Measurements from ENCODE around the gene SPRR5. TPM values are rescaled to one million over a fixed set of nuclear protein-coding genes. Genes with fewer than 3 reads are reported as not detected.

The SPRR5 gene
- total RNA-seq, 1 donor from 2014 or later: not detected

DNA sequence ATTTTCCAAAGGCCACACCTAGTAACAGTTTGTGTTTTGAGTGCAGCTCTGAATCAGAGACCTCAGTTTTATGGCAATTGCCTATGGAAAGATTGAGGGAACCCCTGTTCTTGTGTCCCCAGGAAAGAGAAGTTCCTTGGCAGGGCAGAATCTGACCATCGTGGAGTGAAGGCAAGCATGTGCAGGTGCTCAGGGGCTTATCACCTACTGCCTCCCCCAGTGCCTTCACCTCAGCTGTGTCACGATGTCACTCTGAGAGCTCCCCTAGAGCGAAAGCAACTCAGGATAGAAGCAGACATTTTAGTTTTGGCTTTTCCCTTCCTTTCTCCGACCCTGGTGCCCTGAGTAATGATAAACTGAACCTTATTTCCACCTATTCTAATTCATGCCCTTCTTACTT lies 35.1 kb downstream of the SPRR5 start:
- Histone ChIP-seq H3K4me3 (no peak overlapping the region), H3K36me3 (no peaks in the 10 kb centered on the region), H3K4me1 (no peaks in the 10 kb centered on the region), H3K9me3 (no peaks in the 10 kb centered on the region), H3K27ac (no peak overlapping the region), H3K27me3 (no peaks in the 10 kb centered on the region)
- intact Hi-C loops (cut with DNase I): no loop called here
- DNase-seq (ENCODE audit: low spot score in 2 of 2): no peak
- TF ChIP-seq, protein P1, sequence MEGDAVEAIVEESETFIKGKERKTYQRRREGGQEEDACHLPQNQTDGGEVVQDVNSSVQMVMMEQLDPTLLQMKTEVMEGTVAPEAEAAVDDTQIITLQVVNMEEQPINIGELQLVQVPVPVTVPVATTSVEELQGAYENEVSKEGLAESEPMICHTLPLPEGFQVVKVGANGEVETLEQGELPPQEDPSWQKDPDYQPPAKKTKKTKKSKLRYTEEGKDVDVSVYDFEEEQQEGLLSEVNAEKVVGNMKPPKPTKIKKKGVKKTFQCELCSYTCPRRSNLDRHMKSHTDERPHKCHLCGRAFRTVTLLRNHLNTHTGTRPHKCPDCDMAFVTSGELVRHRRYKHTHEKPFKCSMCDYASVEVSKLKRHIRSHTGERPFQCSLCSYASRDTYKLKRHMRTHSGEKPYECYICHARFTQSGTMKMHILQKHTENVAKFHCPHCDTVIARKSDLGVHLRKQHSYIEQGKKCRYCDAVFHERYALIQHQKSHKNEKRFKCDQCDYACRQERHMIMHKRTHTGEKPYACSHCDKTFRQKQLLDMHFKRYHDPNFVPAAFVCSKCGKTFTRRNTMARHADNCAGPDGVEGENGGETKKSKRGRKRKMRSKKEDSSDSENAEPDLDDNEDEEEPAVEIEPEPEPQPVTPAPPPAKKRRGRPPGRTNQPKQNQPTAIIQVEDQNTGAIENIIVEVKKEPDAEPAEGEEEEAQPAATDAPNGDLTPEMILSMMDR (IDR thresholded peaks at IDR 0.05): no peak

DNA sequence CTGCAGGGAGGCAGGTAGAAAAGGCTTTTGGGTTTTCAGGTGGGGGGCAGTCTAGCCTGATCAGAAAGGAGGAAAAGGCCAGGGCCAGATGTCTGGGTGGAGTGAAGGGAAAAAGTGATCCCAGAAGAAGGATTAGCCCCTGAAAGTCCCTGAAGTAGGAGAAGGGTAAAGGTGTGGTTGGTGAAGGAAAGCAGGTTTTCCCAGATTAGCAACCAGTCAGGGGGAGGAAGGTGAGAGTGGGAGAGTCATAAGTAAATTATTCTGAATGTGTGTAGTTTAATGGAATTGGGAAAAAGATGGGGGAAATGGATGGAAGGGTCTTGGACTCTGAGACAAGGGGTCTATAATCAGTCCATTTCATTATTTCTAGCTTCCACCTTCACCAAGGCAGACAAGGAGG lies 36.2 kb downstream of the SPRR5 start:
- Histone ChIP-seq H3K9me3 (no peaks in the 10 kb centered on the region), H3K27ac (no peak overlapping the region), H3K27me3 (no peaks in the 10 kb centered on the region), H3K36me3 (no peaks in the 10 kb centered on the region), H3K4me3 (no peak overlapping the region), H3K4me1 (no peaks in the 10 kb centered on the region)
- intact Hi-C loops (cut with DNase I): no loop called here
- DNase-seq (ENCODE audit: low spot score in 2 of 2): no peak
- TF ChIP-seq, protein P1 (IDR thresholded peaks at IDR 0.05): no peak

DNA sequence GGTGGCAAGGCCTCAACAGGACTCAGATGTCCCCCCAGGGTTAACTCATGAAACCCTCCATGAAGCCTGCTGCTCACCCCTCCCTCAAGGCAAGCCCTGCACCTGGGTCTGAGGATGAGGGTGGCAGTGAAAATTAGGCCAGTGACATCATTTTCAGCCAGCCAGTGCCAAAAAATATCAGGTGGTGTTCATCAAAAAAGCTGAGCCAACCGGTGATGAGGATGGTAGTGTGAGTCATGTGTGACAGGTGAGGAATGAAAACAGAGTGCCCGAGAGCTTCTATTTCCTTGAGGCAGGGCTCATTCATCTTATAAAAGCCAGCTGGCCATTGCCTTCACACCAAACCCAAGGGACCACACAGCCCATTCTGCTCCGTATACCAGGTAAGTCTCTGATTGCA lies 36.7 kb downstream of the SPRR5 start, which contains the start of gene SPRR1A:
Gene SPRR1A, plus strand, starts transcription at position 339 of the 400 bp plus-strand sequence. CDS start 1,150 bp downstream, outside the sequence.
- intact Hi-C loops (cut with DNase I): no loop called here
- H3K4me3 ChIP-seq: no peak within 1 kb of the TSS
- no peaks in the 10 kb centered on the region for H3K27me3 ChIP-seq
- DNase-seq (ENCODE audit: low spot score in 2 of 2): no peak
- H3K27ac ChIP-seq: no peak within 1 kb of the TSS
- TF ChIP-seq, protein P1 (IDR thresholded peaks at IDR 0.05): no peak
- no peaks in the 10 kb centered on the region for H3K4me1 ChIP-seq
- no peaks in the 10 kb centered on the region for H3K9me3 ChIP-seq
- no peaks in the 10 kb centered on the region for H3K36me3 ChIP-seq

DNA sequence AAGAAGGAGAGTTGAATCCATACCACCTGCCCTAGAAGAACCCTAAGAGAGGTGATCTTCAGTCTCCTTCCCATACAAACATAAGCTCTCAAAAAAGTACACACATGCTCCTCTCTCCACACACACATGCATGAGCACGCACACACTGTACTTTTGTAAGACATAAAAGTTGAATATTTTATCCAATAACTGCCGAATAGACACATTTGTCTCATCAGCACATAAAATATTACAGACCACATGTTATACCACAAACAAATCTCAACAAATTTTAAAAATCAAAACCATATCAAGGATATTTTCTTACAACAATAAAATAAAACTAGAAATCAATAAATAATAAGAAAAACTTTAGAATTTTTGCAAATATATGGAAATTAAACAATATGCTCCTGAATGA lies 39.6 kb downstream of the SPRR5 start:
- DNase-seq (ENCODE audit: low spot score in 2 of 2): no peak
- H3K27ac ChIP-seq: no peak overlapping the region
- no peaks in the 10 kb centered on the region for H3K9me3 ChIP-seq
- intact Hi-C loops (cut with DNase I): no loop called here
- H3K4me3 ChIP-seq: no peak overlapping the region
- no peaks in the 10 kb centered on the region for H3K36me3 ChIP-seq
- no peaks in the 10 kb centered on the region for H3K27me3 ChIP-seq
- H3K4me1 ChIP-seq: no peaks in the 10 kb centered on the region
- TF ChIP-seq, protein P1 (IDR thresholded peaks at IDR 0.05): no peak

DNA sequence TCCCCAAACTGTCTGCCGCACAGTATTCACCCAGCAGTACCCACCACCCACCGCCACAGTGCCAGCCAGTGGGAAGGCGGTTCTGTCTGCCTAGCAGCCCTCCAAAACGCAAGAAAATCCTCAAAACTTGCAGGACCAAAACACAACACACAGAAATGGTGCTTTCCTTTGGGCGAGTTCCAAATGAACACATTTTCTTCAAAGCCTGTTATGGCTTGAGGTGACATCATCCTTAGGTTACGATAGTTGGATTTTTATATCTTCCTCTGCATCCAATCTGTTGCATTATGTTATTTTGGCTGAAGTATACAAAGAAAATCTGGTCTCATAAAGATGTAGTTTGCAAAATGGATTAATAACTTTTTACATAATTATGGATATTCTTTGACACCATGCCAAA lies 46.2 kb downstream of the SPRR5 start:
- no peaks in the 10 kb centered on the region for H3K4me1 ChIP-seq
- H3K27ac ChIP-seq: no peak overlapping the region
- no peaks in the 10 kb centered on the region for H3K36me3 ChIP-seq
- peaks cover 0 to 4% of the 10 kb centered on the region in 2 donors for H3K9me3 ChIP-seq
- TF ChIP-seq, protein P1 (IDR thresholded peaks at IDR 0.05): no peak
- no peaks in the 10 kb centered on the region for H3K27me3 ChIP-seq
- intact Hi-C loops (cut with DNase I): no loop called here
- H3K4me3 ChIP-seq: no peak overlapping the region
- DNase-seq (ENCODE audit: low spot score in 2 of 2): no peak

DNA sequence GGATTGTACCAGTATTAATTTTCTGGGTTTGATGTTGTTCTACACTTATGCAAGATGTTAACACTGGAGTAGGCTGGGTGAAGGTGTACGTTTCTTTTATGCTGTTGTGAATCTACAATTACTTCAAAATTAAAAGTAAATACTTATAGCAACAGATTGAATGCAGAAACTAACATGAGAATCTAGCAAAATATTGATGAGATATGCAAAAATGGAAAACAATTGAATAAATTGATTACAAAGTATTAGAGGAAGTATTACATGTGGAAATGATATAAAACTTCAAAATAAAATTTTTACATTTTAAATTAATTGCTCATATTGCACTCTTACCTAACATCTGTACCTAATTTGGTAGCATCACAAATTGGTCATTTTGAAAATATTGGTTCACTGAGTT lies 48.8 kb downstream of the SPRR5 start:
- Histone ChIP-seq H3K9me3 (peaks cover 0 to 4% of the 10 kb centered on the region in 2 donors), H3K27me3 (no peaks in the 10 kb centered on the region), H3K27ac (no peak overlapping the region), H3K36me3 (no peaks in the 10 kb centered on the region), H3K4me1 (no peaks in the 10 kb centered on the region), H3K4me3 (no peak overlapping the region)
- DNase-seq (ENCODE audit: low spot score in 2 of 2): no peak
- TF ChIP-seq, protein P1 (IDR thresholded peaks at IDR 0.05): no peak
- intact Hi-C loops (cut with DNase I): no loop called here

Measured in ascending aorta (tissue), 2 donors.